Activated CD4-positive, alpha-beta T cell treated with anti-CD3 and anti-CD28 coated beads for 36 hours (primary cell): Measurements from ENCODE around the gene NIPSNAP3A. TPM values are rescaled to one million over a fixed set of nuclear protein-coding genes. Genes with fewer than 3 reads are reported as not detected.
A peak's percentile ranks its signal among the peaks of the same experiment; 100 is the strongest.

Source experiments
- ATAC-seq: fragments of 200-7000 bp; cut with Tn5 transposase; one replicate; pipeline ENCODE4 v1.10.0; 2021; ENCODE audit warnings: mild to moderate bottlenecking, moderate library complexity
- CTCF ChIA-PET: fragments of 350-600 bp; sonication (Branson Sonifier 250); formaldehyde crosslinking; loops from one replicate; lab custom pipeline; 2021; ENCODE audit warnings: antibody characterized with exemption; lab: Charles Lee
- POLR2A ChIA-PET: fragments of 350-600 bp; sonication (Branson Sonifier 250); formaldehyde crosslinking; loops from one replicate; lab custom pipeline; 2021; ENCODE audit warnings: antibody characterized with exemption, inconsistent platforms; lab: Charles Lee
- DNase-seq: peaks from one replicate; pipeline ENCODE4 v3.0.0-alpha.2; 2020
- H3K27ac Mint-ChIP-seq: one replicate; pipeline ENCODE4 v1.8.0; 2021; ENCODE audit warnings: mixed read lengths
- H3K27me3 Mint-ChIP-seq: one replicate; pipeline ENCODE4 v1.8.0; 2021; ENCODE audit warnings: mixed read lengths
- H3K36me3 Mint-ChIP-seq: one replicate; pipeline ENCODE4 v1.8.0; 2021; ENCODE audit warnings: low read depth, mixed read lengths
- H3K4me1 Mint-ChIP-seq: one replicate; pipeline ENCODE4 v1.8.0; 2021; ENCODE audit warnings: mixed read lengths
- H3K4me3 Mint-ChIP-seq: one replicate; pipeline ENCODE4 v1.8.0; 2021; ENCODE audit warnings: mild to moderate bottlenecking, moderate library complexity, mixed read lengths
- H3K9me3 Mint-ChIP-seq: one replicate; pipeline ENCODE4 v1.8.0; 2021; ENCODE audit warnings: low read depth, mixed read lengths
- intact Hi-C, 2 experiments: fragments of 100-400 bp; cut with DNase I in 1 of 2; cut with micrococcal nuclease in 1 of 2; formaldehyde crosslinking; loops; one replicate each; pipeline versions ENCODE4 v1.14.2 to v1.15.1; 2022 to 2024; cut with DNase I, micrococcal nuclease
- total RNA-seq, 2 experiments: library from RNA; stranded (reverse); gene quantifications; one replicate each; pipeline ENCODE4 v1.2.3, GENCODE V29; 2021

The NIPSNAP3A gene
- total RNA-seq, 2 experiments from 2014 or later: 7.2 to 11.7 TPM

DNA sequence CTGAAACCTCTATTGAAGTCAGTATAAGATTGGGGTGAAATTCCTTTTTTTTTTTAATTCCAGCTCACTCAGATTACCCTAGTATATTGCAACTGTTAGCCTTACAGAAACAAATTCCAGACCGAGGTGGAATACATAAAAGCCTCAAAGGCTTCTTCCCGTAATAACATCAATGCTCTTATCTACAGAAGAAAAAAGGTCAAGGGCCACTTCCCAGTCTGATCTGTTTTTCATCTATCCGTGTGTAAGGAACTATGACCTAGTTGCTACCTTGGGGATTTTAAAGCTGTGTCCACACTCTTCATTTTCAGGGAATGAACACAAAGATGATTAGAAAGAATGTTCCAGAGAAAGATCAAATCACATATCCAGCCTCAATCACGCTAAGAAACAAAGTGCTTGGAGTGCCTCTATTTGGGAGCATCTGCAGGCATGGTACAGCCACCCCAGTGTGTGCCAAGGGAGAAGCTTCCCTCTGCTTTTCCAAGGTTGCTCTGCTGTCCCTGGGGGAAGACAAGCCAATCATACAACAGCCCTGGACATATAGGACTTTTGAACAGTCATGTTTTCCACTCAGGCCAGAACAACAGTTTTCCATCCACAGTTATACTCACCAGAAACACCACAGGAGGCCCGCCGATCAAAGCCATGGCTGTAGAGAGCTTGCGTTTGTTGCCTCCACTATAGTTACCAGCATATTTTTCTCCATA is 40.0 kb downstream of the NIPSNAP3A start:
- intact Hi-C loops: loop anchor here in 1 of 2 experiments (10.0 kb wide), 1 partner anchor 627 kb away; no protein-coding TSS in a partner anchor
- no peak overlapping the region for H3K4me3 Mint-ChIP-seq
- CTCF ChIA-PET: interaction anchor here (0.6 to 0.8 kb wide), 2 partner anchors 10 to 29 kb away, joined by 3 read pairs; no protein-coding TSS in a partner anchor
- H3K9me3 Mint-ChIP-seq: no peaks in the 10 kb centered on the region
- no peaks in the 10 kb centered on the region for H3K4me1 Mint-ChIP-seq
- POLR2A ChIA-PET: no interaction called here
- ATAC-seq (no peak), DNase-seq (no peak)
- H3K27ac Mint-ChIP-seq: no peak overlapping the region
- H3K36me3 Mint-ChIP-seq: no peaks in the 10 kb centered on the region
- H3K27me3 Mint-ChIP-seq: no peaks in the 10 kb centered on the region

- CTCF ChIA-PET: interaction anchor here (0.5 to 0.8 kb wide), 3 partner anchors 9 to 30 kb away, joined by 3 to 4 read pairs (median 3); no protein-coding TSS in a partner anchor
- no peak for ATAC-seq
- H3K4me3 Mint-ChIP-seq: no peak overlapping the region
- POLR2A ChIA-PET: no interaction called here
- H3K36me3 Mint-ChIP-seq: peaks cover 5% of the 10 kb centered on the region
- H3K9me3 Mint-ChIP-seq: no peaks in the 10 kb centered on the region
- DNase-seq: no peak
- intact Hi-C loops: loop anchor here in 1 of 2 experiments (10.0 kb wide), 1 partner anchor 627 kb away; no protein-coding TSS in a partner anchor
- no peak overlapping the region for H3K27ac Mint-ChIP-seq
- no peaks in the 10 kb centered on the region for H3K27me3 Mint-ChIP-seq
- H3K4me1 Mint-ChIP-seq: no peaks in the 10 kb centered on the region
Observed at GRCh38 chr9:104788251-104788650, 40.8 kb downstream of the NIPSNAP3A start.

GRCh38 chr9:104794070-104794469 is 46.6 kb downstream of the NIPSNAP3A start:
- peaks cover 18% of the 10 kb centered on the region for H3K36me3 Mint-ChIP-seq
- intact Hi-C loops: loop anchor here in 1 of 2 experiments (10.0 kb wide), 1 partner anchor 621 kb away; no protein-coding TSS in a partner anchor
- ATAC-seq (peak; percentile 74), DNase-seq (peak; percentile 62)
- ChIA-PET POLR2A (no interaction called here), CTCF (no interaction called here)
- H3K27me3 Mint-ChIP-seq: no peaks in the 10 kb centered on the region
- peaks cover 5% of the 10 kb centered on the region for H3K4me1 Mint-ChIP-seq
- no peak overlapping the region for H3K27ac Mint-ChIP-seq
- H3K9me3 Mint-ChIP-seq: no peaks in the 10 kb centered on the region
- no peak overlapping the region for H3K4me3 Mint-ChIP-seq

DNA sequence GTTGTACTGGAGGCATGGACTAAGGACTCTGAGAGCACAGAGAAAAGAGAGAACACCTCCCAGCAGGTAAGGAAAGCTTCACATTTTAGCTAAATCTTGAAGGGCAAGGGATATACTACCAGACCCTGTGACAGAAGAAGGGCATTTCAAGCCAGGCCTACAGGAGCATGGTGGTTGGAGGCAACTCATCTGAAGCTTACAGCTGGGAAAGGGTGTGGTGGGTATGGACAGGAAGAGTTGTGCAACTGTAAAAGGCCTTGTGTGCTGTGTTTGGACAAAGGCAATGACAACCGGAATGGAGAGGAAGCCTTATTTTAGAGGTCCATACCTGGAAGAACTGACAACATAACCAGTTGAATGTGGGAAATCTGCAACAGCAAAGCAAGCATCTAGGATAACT is 47.6 kb downstream of the NIPSNAP3A start:
- no peaks in the 10 kb centered on the region for H3K27me3 Mint-ChIP-seq
- ATAC-seq: no peak
- peaks cover 18% of the 10 kb centered on the region for H3K36me3 Mint-ChIP-seq
- CTCF ChIA-PET: no interaction called here
- no peak overlapping the region for H3K4me3 Mint-ChIP-seq
- no peak overlapping the region for H3K27ac Mint-ChIP-seq
- POLR2A ChIA-PET: no interaction called here
- peaks cover 5% of the 10 kb centered on the region for H3K4me1 Mint-ChIP-seq
- H3K9me3 Mint-ChIP-seq: no peaks in the 10 kb centered on the region
- no peak for DNase-seq
- intact Hi-C loops: loop anchor here in 1 of 2 experiments (10.0 kb wide), 1 partner anchor 620 kb away; no protein-coding TSS in a partner anchor

- DNase-seq (no peak), ATAC-seq (no peak)
- no peak overlapping the region for H3K27ac Mint-ChIP-seq
- no peak overlapping the region for H3K4me3 Mint-ChIP-seq
- H3K27me3 Mint-ChIP-seq: no peaks in the 10 kb centered on the region
- H3K36me3 Mint-ChIP-seq: peaks cover 18% of the 10 kb centered on the region
- POLR2A ChIA-PET: no interaction called here
- CTCF ChIA-PET: interaction anchor here (0.6 kb wide), 1 partner anchor 203 kb away, joined by 3 read pairs; no protein-coding TSS in a partner anchor
- intact Hi-C loops: loop anchor here in 1 of 2 experiments (10.0 kb wide), 1 partner anchor 619 kb away; no protein-coding TSS in a partner anchor
- H3K4me1 Mint-ChIP-seq: peaks cover 5% of the 10 kb centered on the region
- H3K9me3 Mint-ChIP-seq: no peaks in the 10 kb centered on the region
Observed at GRCh38 chr9:104795857-104796256, 48.4 kb downstream of the NIPSNAP3A start.

DNA sequence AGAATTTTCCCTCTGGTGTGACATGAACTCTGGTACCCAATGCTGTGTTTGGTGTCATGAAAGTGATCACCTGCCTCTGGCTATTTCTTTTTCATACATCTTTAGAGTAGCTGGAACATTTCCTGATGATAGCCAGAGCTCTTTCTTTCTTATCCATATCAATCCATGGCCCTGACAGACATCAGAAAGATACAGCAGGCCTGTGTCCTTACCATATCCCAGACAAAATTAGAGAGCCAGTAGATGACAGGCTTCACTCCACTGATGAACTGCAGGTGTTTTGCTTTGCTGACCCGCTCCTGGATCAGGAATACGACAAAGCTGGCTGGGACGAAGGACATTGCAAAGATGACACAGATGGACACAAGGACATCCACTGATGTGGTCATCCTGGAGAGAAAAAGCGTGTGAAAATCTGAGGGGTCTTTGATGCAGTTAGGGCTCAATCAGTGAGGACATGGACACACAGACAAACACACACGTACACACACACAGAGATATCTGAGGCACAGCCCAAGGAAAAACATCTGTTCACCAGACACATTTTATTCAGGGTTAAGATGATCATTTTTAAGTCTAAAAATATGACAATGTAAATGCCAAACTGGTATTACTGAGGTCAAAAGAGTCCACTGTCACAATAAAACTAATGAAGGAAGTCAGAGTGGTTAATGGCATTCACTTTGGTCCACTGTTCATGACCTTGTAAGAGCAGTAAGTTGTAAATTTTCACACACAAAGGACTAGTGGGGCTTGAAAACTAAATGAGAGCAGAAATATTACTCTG is 50.9 kb downstream of the NIPSNAP3A start:
- no peaks in the 10 kb centered on the region for H3K27me3 Mint-ChIP-seq
- peaks cover 5% of the 10 kb centered on the region for H3K4me1 Mint-ChIP-seq
- H3K36me3 Mint-ChIP-seq: peaks cover 12% of the 10 kb centered on the region
- ChIA-PET CTCF (no interaction called here), POLR2A (interaction anchor here (0.6 kb wide), 1 partner anchor 426 kb away, joined by 3 read pairs; no protein-coding TSS in a partner anchor)
- no peak overlapping the region for H3K27ac Mint-ChIP-seq
- ATAC-seq (no peak), DNase-seq (no peak)
- H3K9me3 Mint-ChIP-seq: no peaks in the 10 kb centered on the region
- H3K4me3 Mint-ChIP-seq: no peak overlapping the region
- intact Hi-C loops: loop anchor here in 1 of 2 experiments (10.0 kb wide), 1 partner anchor 616 kb away; no protein-coding TSS in a partner anchor

- peaks cover 5% of the 10 kb centered on the region for H3K36me3 Mint-ChIP-seq
- no peaks in the 10 kb centered on the region for H3K9me3 Mint-ChIP-seq
- no peak overlapping the region for H3K4me3 Mint-ChIP-seq
- DNase-seq (no peak), ATAC-seq (no peak)
- no peaks in the 10 kb centered on the region for H3K4me1 Mint-ChIP-seq
- H3K27ac Mint-ChIP-seq: no peak overlapping the region
- intact Hi-C loops: loop anchor here in 1 of 2 experiments (10.0 kb wide), 1 partner anchor 65 kb away; no protein-coding TSS in a partner anchor
- CTCF ChIA-PET: no interaction called here
- H3K27me3 Mint-ChIP-seq: no peaks in the 10 kb centered on the region
- POLR2A ChIA-PET: no interaction called here
Observed at GRCh38 chr9:104800068-104800785, 52.7 kb downstream of the NIPSNAP3A start.

DNA sequence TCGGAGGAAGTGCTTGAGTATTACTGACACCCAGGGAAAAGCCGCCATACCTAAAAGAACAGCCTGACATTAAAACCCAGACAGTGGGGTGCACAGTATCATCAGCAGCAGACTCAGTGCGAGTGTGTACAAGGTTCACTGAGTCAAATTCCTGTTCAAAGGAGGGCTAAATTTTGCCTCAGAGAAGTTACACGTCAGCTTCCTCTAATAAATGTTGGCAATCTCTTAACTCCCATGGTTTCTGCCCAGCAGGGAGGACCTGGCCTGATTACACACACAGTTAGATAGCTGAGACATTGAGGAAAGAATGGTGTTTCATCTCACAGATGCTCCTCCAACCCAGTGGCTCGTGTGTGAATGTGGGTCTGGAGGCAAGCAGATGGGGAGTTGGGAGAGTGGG is 54.6 kb downstream of the NIPSNAP3A start:
- H3K27me3 Mint-ChIP-seq: no peaks in the 10 kb centered on the region
- no peak overlapping the region for H3K27ac Mint-ChIP-seq

DNA sequence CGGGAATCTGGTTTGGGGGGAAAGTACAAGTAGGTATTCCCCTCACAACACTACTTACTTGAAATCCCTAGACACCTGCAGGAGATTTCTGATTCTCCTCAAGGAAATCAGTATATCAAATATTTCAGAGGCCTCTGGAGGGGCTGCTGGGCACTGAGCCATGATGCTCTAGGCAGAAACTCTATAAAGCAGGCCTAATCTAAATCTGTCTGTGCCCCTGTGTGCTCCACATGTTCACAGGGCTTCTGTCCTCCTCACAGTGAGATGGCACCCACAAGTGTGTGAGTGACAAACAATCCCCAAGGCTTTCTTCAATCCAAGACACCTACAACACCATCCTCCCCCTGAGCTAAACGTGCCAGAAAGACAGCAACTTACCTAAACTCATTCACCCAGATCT is 55.4 kb downstream of the NIPSNAP3A start:
- Mint-ChIP-seq H3K27me3 (no peaks in the 10 kb centered on the region), H3K4me3 (no peak overlapping the region), H3K9me3 (no peaks in the 10 kb centered on the region), H3K4me1 (no peaks in the 10 kb centered on the region), H3K36me3 (peaks cover 2% of the 10 kb centered on the region), H3K27ac (no peak overlapping the region)
- DNase-seq (no peak), ATAC-seq (no peak)
- CTCF ChIA-PET: interaction anchor here (1.0 to 1.7 kb wide), 2 partner anchors 10 to 713 kb away, joined by 3 to 4 read pairs; no protein-coding TSS in a partner anchor
- POLR2A ChIA-PET: no interaction called here
- intact Hi-C loops: loop anchor here in 1 of 2 experiments (10.0 kb wide), 1 partner anchor 62 kb away; no protein-coding TSS in a partner anchor

More for the DNA sequence above, 54.6 kb downstream of the NIPSNAP3A start:
- ATAC-seq (no peak), DNase-seq (no peak)
- ChIA-PET CTCF (interaction anchor here (0.7 kb wide), 1 partner anchor 10 kb away, joined by 3 read pairs; no protein-coding TSS in a partner anchor), POLR2A (no interaction called here)
- intact Hi-C loops: loop anchor here in 1 of 2 experiments (10.0 kb wide), 1 partner anchor 63 kb away; no protein-coding TSS in a partner anchor
- no peaks in the 10 kb centered on the region for H3K9me3 Mint-ChIP-seq
- no peak overlapping the region for H3K4me3 Mint-ChIP-seq
- H3K36me3 Mint-ChIP-seq: peaks cover 2% of the 10 kb centered on the region
- no peaks in the 10 kb centered on the region for H3K4me1 Mint-ChIP-seq

- CTCF ChIA-PET: no interaction called here
Observed at GRCh38 chr9:104805441-104805840, 58.0 kb downstream of the NIPSNAP3A start.

More at GRCh38 chr9:104805441-104805840, 58.0 kb downstream of the NIPSNAP3A start:
- H3K36me3 Mint-ChIP-seq: peaks cover 2% of the 10 kb centered on the region
- no peaks in the 10 kb centered on the region for H3K4me1 Mint-ChIP-seq
- POLR2A ChIA-PET: no interaction called here
- intact Hi-C loops: loop anchor here in 1 of 2 experiments (10.0 kb wide), 1 partner anchor 59 kb away; no protein-coding TSS in a partner anchor
- DNase-seq (no peak), ATAC-seq (no peak)
- no peaks in the 10 kb centered on the region for H3K27me3 Mint-ChIP-seq
- H3K9me3 Mint-ChIP-seq: no peaks in the 10 kb centered on the region
- no peak overlapping the region for H3K27ac Mint-ChIP-seq
- no peak overlapping the region for H3K4me3 Mint-ChIP-seq
